Measurements from ENCODE around the gene KCNG3.
A peak's percentile ranks its signal among the peaks of the same experiment; 100 is the strongest.

KCNG3 gene

GRCh38 chr2:42493468-42494354, at the start of gene KCNG3:
KCNG3 (minus strand) TSS chr2:42493982; CDS start chr2:42493501, 481 bp downstream.
- DNase-seq, result peak; percentile 58

GRCh38 chr2:42542871-42543270, 49.1 kb upstream of the KCNG3 start:
- no peak for DNase-seq

GRCh38 chr2:42537493-42537892, 43.7 kb upstream of the KCNG3 start:
- DNase-seq, result no peak

GRCh38 chr2:42532397-42532796, 38.6 kb upstream of the KCNG3 start:
- DNase-seq, result no peak

GRCh38 chr2:42523341-42523740, 29.6 kb upstream of the KCNG3 start:
- no peak for DNase-seq

- no peak for DNase-seq
Measured at GRCh38 chr2:42522035-42522434, 28.3 kb upstream of the KCNG3 start.

GRCh38 chr2:42519624-42520023, 25.8 kb upstream of the KCNG3 start:
- no peak for DNase-seq

GRCh38 chr2:42516418-42516901, 22.7 kb upstream of the KCNG3 start:
- no peak for DNase-seq

- no peak for DNase-seq
Measured at GRCh38 chr2:42513252-42513918, 19.6 kb upstream of the KCNG3 start.

GRCh38 chr2:42510608-42511243, 16.9 kb upstream of the KCNG3 start:
- DNase-seq, result no peak

- DNase-seq, result no peak
Measured at GRCh38 chr2:42510191-42510590, 16.4 kb upstream of the KCNG3 start.

GRCh38 chr2:42504364-42505230, 10.8 kb upstream of the KCNG3 start:
- no peak for DNase-seq

GRCh38 chr2:42503291-42503690, 9.5 kb upstream of the KCNG3 start:
- DNase-seq, result no peak

GRCh38 chr2:42498497-42498896, 4.7 kb upstream of the KCNG3 start:
- no peak for DNase-seq

GRCh38 chr2:42495611-42496010, 1.8 kb upstream of the KCNG3 start:
- DNase-seq, result no peak

- DNase-seq, result no peak
Measured at GRCh38 chr2:42495234-42495581, 1.4 kb upstream of the KCNG3 start.

- DNase-seq, result peak; percentile 66
Measured at GRCh38 chr2:42494355-42495233, 812 bp upstream of the KCNG3 start.

- DNase-seq, result peak; percentile 9
Measured at GRCh38 chr2:42492691-42493467, 903 bp downstream of the KCNG3 start.

GRCh38 chr2:42488297-42488696, 5.5 kb downstream of the KCNG3 start:
- DNase-seq, result no peak

GRCh38 chr2:42486145-42486906, 7.5 kb downstream of the KCNG3 start:
- no peak for DNase-seq

All from CD4-positive, alpha-beta T cell treated with Interferon gamma for 1 hour (primary cell).